ENCODE data around the gene NELL1. TPM values are rescaled to one million over a fixed set of nuclear protein-coding genes. Genes with fewer than 3 reads are reported as not detected.

Gene NELL1
- total RNA-seq, 1 experiment from 2014 or later, result 0.19 TPM

- H3K9ac ChIP-seq (ENCODE audit: low read length), result no peak overlapping the region
- no peak overlapping the region for H3K4me2 ChIP-seq (ENCODE audit: low read depth, low read length, poor library complexity, severe bottlenecking)
- no peaks in the 10 kb centered on the region for H3K9me3 ChIP-seq (ENCODE audit: low read length)
- no peaks in the 10 kb centered on the region for H3K4me1 ChIP-seq (ENCODE audit: low read length)
- DNase-seq, result no peak
- H2AFZ ChIP-seq (ENCODE audit: low read length), result no peak overlapping the region
- H4K20me1 ChIP-seq (ENCODE audit: insufficient read depth, low read depth, low read length), result no peaks in the 10 kb centered on the region
- no peaks in the 10 kb centered on the region for H3K79me2 ChIP-seq (ENCODE audit: low read length)
- peaks cover 3% of the 10 kb centered on the region; the same call in 1 of the 2 replicates for H3K9me2 ChIP-seq (replicated peaks; ENCODE audit: insufficient read depth, low read length)
- no peak overlapping the region for H3K4me3 ChIP-seq (ENCODE audit: low read length)
- H3K27ac ChIP-seq (ENCODE audit: low read length), result no peak overlapping the region
- H3K27me3 ChIP-seq (ENCODE audit: low read length), result peaks cover 3% of the 10 kb centered on the region; the same call in 1 of the 2 replicates
- H3K36me3 ChIP-seq (ENCODE audit: insufficient read depth, low read length), result no peaks in the 10 kb centered on the region
These were observed 444.5 kb downstream of the NELL1 start for GRCh38 chr11:21113876-21114275.

GRCh38 chr11:21116009-21116408 is 446.6 kb downstream of the NELL1 start:
- no peaks in the 10 kb centered on the region for H3K79me2 ChIP-seq (ENCODE audit: low read length)

GRCh38 chr11:21119411-21119810 is 450.0 kb downstream of the NELL1 start:
- no peak overlapping the region for H3K27ac ChIP-seq (ENCODE audit: low read length)
- H3K4me3 ChIP-seq (ENCODE audit: low read length), result no peak overlapping the region
- H3K27me3 ChIP-seq (ENCODE audit: low read length), result peaks cover 6% of the 10 kb centered on the region; the same call in 1 of the 2 replicates
- H3K36me3 ChIP-seq (ENCODE audit: insufficient read depth, low read length), result no peaks in the 10 kb centered on the region
- no peak for DNase-seq
- H3K79me2 ChIP-seq (ENCODE audit: low read length), result no peaks in the 10 kb centered on the region
- H3K9me3 ChIP-seq (ENCODE audit: low read length), result no peaks in the 10 kb centered on the region
- no peaks in the 10 kb centered on the region for H3K4me1 ChIP-seq (ENCODE audit: low read length)
- no peak overlapping the region for H3K9ac ChIP-seq (ENCODE audit: low read length)
- no peak overlapping the region for H3K4me2 ChIP-seq (ENCODE audit: low read depth, low read length, poor library complexity, severe bottlenecking)
- no peak overlapping the region for H2AFZ ChIP-seq (ENCODE audit: low read length)
- H4K20me1 ChIP-seq (ENCODE audit: insufficient read depth, low read depth, low read length), result no peaks in the 10 kb centered on the region
- peaks cover 3% of the 10 kb centered on the region; the same call in 1 of the 2 replicates for H3K9me2 ChIP-seq (replicated peaks; ENCODE audit: insufficient read depth, low read length)

More at GRCh38 chr11:21116009-21116408, 446.6 kb downstream of the NELL1 start:
- H3K27ac ChIP-seq (ENCODE audit: low read length), result no peak overlapping the region
- H3K9me2 ChIP-seq (replicated peaks; ENCODE audit: insufficient read depth, low read length), result peaks cover 3% of the 10 kb centered on the region; the same call in 1 of the 2 replicates
- H2AFZ ChIP-seq (ENCODE audit: low read length), result no peak overlapping the region
- no peaks in the 10 kb centered on the region for H3K9me3 ChIP-seq (ENCODE audit: low read length)
- no peaks in the 10 kb centered on the region for H3K4me1 ChIP-seq (ENCODE audit: low read length)
- no peak for DNase-seq
- peaks cover 3% of the 10 kb centered on the region; the same call in 1 of the 2 replicates for H3K27me3 ChIP-seq (ENCODE audit: low read length)
- no peak overlapping the region for H3K4me3 ChIP-seq (ENCODE audit: low read length)
- H3K36me3 ChIP-seq (ENCODE audit: insufficient read depth, low read length), result no peaks in the 10 kb centered on the region
- H3K9ac ChIP-seq (ENCODE audit: low read length), result no peak overlapping the region
- no peaks in the 10 kb centered on the region for H4K20me1 ChIP-seq (ENCODE audit: insufficient read depth, low read depth, low read length)
- H3K4me2 ChIP-seq (ENCODE audit: low read depth, low read length, poor library complexity, severe bottlenecking), result no peak overlapping the region

- H4K20me1 ChIP-seq (ENCODE audit: insufficient read depth, low read depth, low read length), result no peaks in the 10 kb centered on the region
- no peaks in the 10 kb centered on the region for H3K9me3 ChIP-seq (ENCODE audit: low read length)
- H3K4me1 ChIP-seq (ENCODE audit: low read length), result no peaks in the 10 kb centered on the region
- DNase-seq, result no peak
- H2AFZ ChIP-seq (ENCODE audit: low read length), result no peak overlapping the region
- H3K79me2 ChIP-seq (ENCODE audit: low read length), result no peaks in the 10 kb centered on the region
- peaks cover 3% of the 10 kb centered on the region; the same call in 1 of the 2 replicates for H3K9me2 ChIP-seq (replicated peaks; ENCODE audit: insufficient read depth, low read length)
- H3K27ac ChIP-seq (ENCODE audit: low read length), result no peak overlapping the region
- peaks cover 9% of the 10 kb centered on the region; the same call in 1 of the 2 replicates for H3K27me3 ChIP-seq (ENCODE audit: low read length)
- no peak overlapping the region for H3K4me3 ChIP-seq (ENCODE audit: low read length)
- no peak overlapping the region for H3K9ac ChIP-seq (ENCODE audit: low read length)
- H3K4me2 ChIP-seq (ENCODE audit: low read depth, low read length, poor library complexity, severe bottlenecking), result no peak overlapping the region
- H3K36me3 ChIP-seq (ENCODE audit: insufficient read depth, low read length), result no peaks in the 10 kb centered on the region
These were observed 452.6 kb downstream of the NELL1 start for GRCh38 chr11:21121991-21122390.

GRCh38 chr11:21122523-21122922 is 453.1 kb downstream of the NELL1 start:
- Histone ChIP-seq H3K9ac (ENCODE audit: low read length) (no peak overlapping the region), H3K27me3 (ENCODE audit: low read length) (peaks cover 8% of the 10 kb centered on the region; the same call in 1 of the 2 replicates), H3K4me3 (ENCODE audit: low read length) (no peak overlapping the region), H4K20me1 (ENCODE audit: insufficient read depth, low read depth, low read length) (no peaks in the 10 kb centered on the region), H3K4me1 (ENCODE audit: low read length) (no peaks in the 10 kb centered on the region), H3K27ac (ENCODE audit: low read length) (no peak overlapping the region), H2AFZ (ENCODE audit: low read length) (no peak overlapping the region), H3K4me2 (ENCODE audit: low read depth, low read length, poor library complexity, severe bottlenecking) (no peak overlapping the region), H3K9me3 (ENCODE audit: low read length) (no peaks in the 10 kb centered on the region), H3K79me2 (ENCODE audit: low read length) (no peaks in the 10 kb centered on the region), H3K36me3 (ENCODE audit: insufficient read depth, low read length) (no peaks in the 10 kb centered on the region), H3K9me2 (replicated peaks; ENCODE audit: insufficient read depth, low read length) (peaks cover 3% of the 10 kb centered on the region; the same call in 1 of the 2 replicates)
- DNase-seq, result no peak

GRCh38 chr11:21132146-21132720 is 462.8 kb downstream of the NELL1 start:
- Histone ChIP-seq H3K9me2 (replicated peaks; ENCODE audit: insufficient read depth, low read length) (no peaks in the 10 kb centered on the region), H2AFZ (ENCODE audit: low read length) (no peak overlapping the region), H3K4me2 (ENCODE audit: low read depth, low read length, poor library complexity, severe bottlenecking) (no peak overlapping the region), H3K9me3 (ENCODE audit: low read length) (no peaks in the 10 kb centered on the region), H4K20me1 (ENCODE audit: insufficient read depth, low read depth, low read length) (no peaks in the 10 kb centered on the region), H3K4me3 (ENCODE audit: low read length) (no peak overlapping the region), H3K27ac (ENCODE audit: low read length) (no peak overlapping the region), H3K79me2 (ENCODE audit: low read length) (no peaks in the 10 kb centered on the region), H3K4me1 (ENCODE audit: low read length) (no peaks in the 10 kb centered on the region), H3K9ac (ENCODE audit: low read length) (no peak overlapping the region), H3K27me3 (ENCODE audit: low read length) (0 out of 2 replicates have a peak, but pooled peaks cover 2% of the 10 kb centered on the region), H3K36me3 (ENCODE audit: insufficient read depth, low read length) (no peaks in the 10 kb centered on the region)
- DNase-seq, result no peak

- no peaks in the 10 kb centered on the region for H3K4me1 ChIP-seq (ENCODE audit: low read length)
- H3K4me2 ChIP-seq (ENCODE audit: low read depth, low read length, poor library complexity, severe bottlenecking), result no peak overlapping the region
- no peaks in the 10 kb centered on the region for H3K79me2 ChIP-seq (ENCODE audit: low read length)
- H3K36me3 ChIP-seq (ENCODE audit: insufficient read depth, low read length), result no peaks in the 10 kb centered on the region
- no peaks in the 10 kb centered on the region for H4K20me1 ChIP-seq (ENCODE audit: insufficient read depth, low read depth, low read length)
- H3K9me2 ChIP-seq (replicated peaks; ENCODE audit: insufficient read depth, low read length), result no peaks in the 10 kb centered on the region
- no peak overlapping the region for H3K4me3 ChIP-seq (ENCODE audit: low read length)
- no peak for DNase-seq
- H3K27ac ChIP-seq (ENCODE audit: low read length), result no peak overlapping the region
- H3K9ac ChIP-seq (ENCODE audit: low read length), result no peak overlapping the region
- H3K27me3 ChIP-seq (ENCODE audit: low read length), result 0 out of 2 replicates have a peak, but pooled peaks cover 2% of the 10 kb centered on the region
- no peak overlapping the region for H2AFZ ChIP-seq (ENCODE audit: low read length)
- H3K9me3 ChIP-seq (ENCODE audit: low read length), result no peaks in the 10 kb centered on the region
These were observed 463.9 kb downstream of the NELL1 start for GRCh38 chr11:21133244-21133643.

GRCh38 chr11:21133722-21134121 is 464.3 kb downstream of the NELL1 start:
- Histone ChIP-seq H3K4me1 (ENCODE audit: low read length) (no peaks in the 10 kb centered on the region), H3K27me3 (ENCODE audit: low read length) (0 out of 2 replicates have a peak, but pooled peaks cover 2% of the 10 kb centered on the region), H3K36me3 (ENCODE audit: insufficient read depth, low read length) (no peaks in the 10 kb centered on the region), H3K9ac (ENCODE audit: low read length) (no peak overlapping the region), H3K4me2 (ENCODE audit: low read depth, low read length, poor library complexity, severe bottlenecking) (no peak overlapping the region), H4K20me1 (ENCODE audit: insufficient read depth, low read depth, low read length) (no peaks in the 10 kb centered on the region), H3K79me2 (ENCODE audit: low read length) (no peaks in the 10 kb centered on the region), H3K27ac (ENCODE audit: low read length) (no peak overlapping the region), H3K4me3 (ENCODE audit: low read length) (no peak overlapping the region), H2AFZ (ENCODE audit: low read length) (no peak overlapping the region), H3K9me3 (ENCODE audit: low read length) (no peaks in the 10 kb centered on the region), H3K9me2 (replicated peaks; ENCODE audit: insufficient read depth, low read length) (no peaks in the 10 kb centered on the region)
- no peak for DNase-seq

All from Karpas-422 (cell line).